GM23338 (cell line): ENCODE data around the gene NEK6. TPM values are rescaled to one million over a fixed set of nuclear protein-coding genes. Genes with fewer than 3 reads are reported as not detected.

ENCODE experiments used
- ATAC-seq: fragments of 200-7000 bp; cut with Tn5 transposase; 3 replicates; pipeline ENCODE4 v1.9.1; 2020
- DNase-seq: peaks from one replicate; pipeline ENCODE4 v3.0.0-alpha.2; 2015; ENCODE audit warnings: low spot score
- H2AFZ ChIP-seq: fragments of 200-600 bp; sonication (generic); 2 replicates; pipeline ENCODE4 v1.8.0; 2016; ENCODE audit warnings: antibody characterized with exemption, mild to moderate bottlenecking, moderate library complexity
- H3F3A ChIP-seq: fragments of 200-600 bp; sonication (generic); replicated peaks from 2 replicates; pipeline ENCODE4 v1.8.0; 2017; ENCODE audit warnings: antibody characterized with exemption, mixed run types, low read depth
- H3K27ac ChIP-seq: fragments of 200-600 bp; sonication (generic); 2 replicates; pipeline ENCODE4 v1.6.1; 2016; ENCODE audit warnings: low read depth
- H3K27me3 ChIP-seq: fragments of 200-600 bp; sonication (generic); 2 replicates; pipeline ENCODE4 v1.8.0; 2016; ENCODE audit warnings: mild to moderate bottlenecking, mixed run types, moderate library complexity; ENCODE audit not compliant: insufficient read depth
- H3K36me3 ChIP-seq: fragments of 200-600 bp; sonication (generic); 2 replicates; pipeline ENCODE4 v1.8.0; 2016; ENCODE audit warnings: mild to moderate bottlenecking; ENCODE audit not compliant: insufficient read depth
- H3K4me1 ChIP-seq: fragments of 200-600 bp; sonication (generic); 2 replicates; pipeline ENCODE4 v1.8.0; 2016; ENCODE audit warnings: mild to moderate bottlenecking, moderate library complexity; ENCODE audit not compliant: insufficient read depth
- H3K4me2 ChIP-seq: fragments of 200-600 bp; sonication (generic); 2 replicates; pipeline ENCODE4 v1.7.1; 2017; ENCODE audit warnings: mixed run types
- H3K4me3 ChIP-seq: fragments of 200-600 bp; sonication (generic); 2 replicates; pipeline ENCODE4 v1.6.1; 2016; ENCODE audit warnings: mixed run types
- H3K79me2 ChIP-seq: fragments of 200-600 bp; sonication (generic); replicated peaks from 2 replicates; pipeline ENCODE4 v1.8.0; 2017; ENCODE audit warnings: mild to moderate bottlenecking; ENCODE audit not compliant: insufficient read depth
- H3K9me2 ChIP-seq: fragments of 200-600 bp; sonication (generic); 2 replicates; pipeline ENCODE4 v1.8.0; 2017; ENCODE audit not compliant: insufficient read depth
- H4K20me1 ChIP-seq: fragments of 200-600 bp; sonication (generic); replicated peaks from 2 replicates; pipeline ENCODE4 v1.8.0; 2017; ENCODE audit warnings: mild to moderate bottlenecking; ENCODE audit not compliant: insufficient read depth
- H3K27ac Mint-ChIP-seq: 2 replicates; pipeline ENCODE4 v1.8.0; 2020; ENCODE audit warnings: inconsistent platforms, mild to moderate bottlenecking, moderate library complexity, mixed read lengths
- H3K27me3 Mint-ChIP-seq: 3 replicates; pipeline ENCODE4 v1.8.0; 2022; ENCODE audit warnings: low read depth, mild to moderate bottlenecking, moderate library complexity, mixed read lengths, inconsistent platforms; ENCODE audit not compliant: insufficient read depth, poor library complexity
- H3K36me3 Mint-ChIP-seq: 3 replicates; pipeline ENCODE4 v1.8.0; 2021; ENCODE audit warnings: low read depth, mild to moderate bottlenecking, inconsistent platforms, moderate library complexity, mixed read lengths
- H3K4me1 Mint-ChIP-seq: 3 replicates; pipeline ENCODE4 v1.8.0; 2020; ENCODE audit warnings: mild to moderate bottlenecking, inconsistent platforms, mixed read lengths
- H3K4me3 Mint-ChIP-seq: 3 replicates; pipeline ENCODE4 v1.8.0; 2021; ENCODE audit warnings: moderate library complexity, mild to moderate bottlenecking, inconsistent platforms, mixed read lengths
- H3K9me3 Mint-ChIP-seq: 3 replicates; pipeline ENCODE4 v1.8.0; 2020; ENCODE audit warnings: moderate library complexity, mild to moderate bottlenecking, inconsistent platforms, mixed read lengths
- CREB1 ChIP-seq: fragments of 250-450 bp; sonication (Bioruptor Pico); IDR thresholded peaks from 2 replicates; pipeline ENCODE4 v1.5.0; 2020; ENCODE audit warnings: low read depth, mild to moderate bottlenecking, moderate library complexity
- EZH2 ChIP-seq: fragments of 200-600 bp; sonication (generic); IDR thresholded peaks from one replicate; pipeline ENCODE4 v1.8.0; 2017; ENCODE audit warnings: antibody characterized with exemption, mild to moderate bottlenecking, low read depth; ENCODE audit not compliant: unreplicated experiment
- EZH2phosphoT487 ChIP-seq: fragments of 200-600 bp; sonication (generic); IDR thresholded peaks from one replicate; pipeline ENCODE4 v1.8.1; 2018; ENCODE audit warnings: antibody characterized with exemption; ENCODE audit not compliant: unreplicated experiment
- JUNB ChIP-seq: IDR thresholded peaks from one replicate; pipeline ENCODE4 v1.6.1; 2016; ENCODE audit warnings: antibody characterized with exemption; ENCODE audit not compliant: unreplicated experiment
- NANOG ChIP-seq: IDR thresholded peaks from 2 replicates; pipeline ENCODE4 v1.6.1; 2016; ENCODE audit warnings: antibody characterized with exemption, borderline replicate concordance
- POLR2AphosphoS5 ChIP-seq: IDR thresholded peaks from 2 replicates; pipeline ENCODE4 v1.6.1; 2016; ENCODE audit warnings: antibody characterized with exemption, low read depth
- STAT1 ChIP-seq: IDR thresholded peaks from one replicate; pipeline ENCODE4 v1.6.1; 2016; ENCODE audit warnings: antibody characterized with exemption; ENCODE audit not compliant: unreplicated experiment
- ZNF114 ChIP-seq: fragments of 250-450 bp; sonication (Bioruptor Pico); IDR thresholded peaks from 2 replicates; pipeline ENCODE4 v1.5.0; 2020; ENCODE audit warnings: mild to moderate bottlenecking, moderate library complexity
- ZNF331 ChIP-seq: fragments of 250-450 bp; sonication (Bioruptor Pico); IDR thresholded peaks from 2 replicates; pipeline ENCODE4 v1.5.0; 2020; ENCODE audit warnings: low read depth, mild to moderate bottlenecking, moderate library complexity
- polyA plus RNA-seq: library from polyadenylated mRNA; unstranded; fragments of >200 nt; fragmentation: Nextera tagmentation; extraction: Ambion mirVana; gene quantifications from 2 replicates; pipeline ENCODE4 v1.2.1, GENCODE V29; 2016
- total RNA-seq: library from RNA; depleted of rRNA; stranded (reverse); fragments of >200 nt; shearing (Covaris generic); gene quantifications from 2 replicates; pipeline ENCODE4 v1.2.3, GENCODE V29; 2014
- TF ChIP-seq, protein P1 (sequence below): IDR thresholded peaks from 2 replicates; pipeline ENCODE4 v1.6.1; 2016; ENCODE audit warnings: antibody characterized with exemption
- TF ChIP-seq, protein P2 (sequence below), 2 experiments: fragments of 200-600 bp in 1 of 2; sonication (generic) in 1 of 2; conservative IDR thresholded peaks; 2 replicates each; pipeline versions ENCODE4 v1.5.1 to v1.6.1; 2016 to 2017; ENCODE audit warnings: antibody characterized with exemption in 2 of 2, low read depth in 2 of 2, mild to moderate bottlenecking in 2 of 2, moderate library complexity in 1 of 2
- TF ChIP-seq, protein P3 (sequence below): fragments of 250-450 bp; sonication (Bioruptor Pico); IDR thresholded peaks from 2 replicates; pipeline ENCODE4 v1.5.0; 2020; ENCODE audit warnings: mild to moderate bottlenecking, moderate library complexity
- TF ChIP-seq, protein P4 (sequence below): IDR thresholded peaks from one replicate; pipeline ENCODE4 v1.6.1; 2018; ENCODE audit warnings: antibody characterized with exemption; ENCODE audit not compliant: unreplicated experiment

Gene NEK6
- total and polyA plus RNA-seq, 2 experiments from 2014 or later = 8.1 to 11.2 TPM

DNA sequence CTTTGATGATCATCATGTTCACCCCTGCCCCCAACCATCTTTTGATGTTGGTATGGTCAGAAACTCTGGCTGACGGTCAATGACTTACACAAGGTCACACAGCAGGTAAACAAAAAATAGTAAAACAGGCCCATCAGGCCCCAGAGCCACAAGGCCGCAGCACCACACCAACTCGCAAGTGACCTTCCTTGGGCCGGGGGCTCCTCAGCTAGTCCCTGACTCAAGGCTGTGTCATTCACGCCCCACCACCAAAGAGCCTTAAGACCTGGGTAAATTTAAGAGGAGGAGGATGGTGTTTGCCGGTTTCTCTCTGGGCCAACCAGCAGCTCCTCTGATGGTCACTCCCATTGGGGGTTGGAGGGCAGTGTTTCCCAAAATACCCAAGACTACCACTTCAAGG is 101.7 kb downstream of the NEK6 start:
- H3K27ac ChIP-seq = no peak overlapping the region
- no peaks in the 10 kb centered on the region for H3K9me3 Mint-ChIP-seq
- H2AFZ ChIP-seq = no peak overlapping the region
- no peak overlapping the region for H3K27ac Mint-ChIP-seq
- no peaks in the 10 kb centered on the region for H3K9me2 ChIP-seq
- no peaks in the 10 kb centered on the region for H3F3A ChIP-seq
- H3K4me3 Mint-ChIP-seq = no peak overlapping the region
- DNase-seq (no peak), ATAC-seq (no peak)
- no peak overlapping the region for H3K4me2 ChIP-seq
- peaks cover 13% of the 10 kb centered on the region for H3K27me3 Mint-ChIP-seq
- no peaks in the 10 kb centered on the region for H3K27me3 ChIP-seq
- peaks cover 18% of the 10 kb centered on the region for H3K4me1 Mint-ChIP-seq
- TF ChIP-seq CREB1 (CRISPR knock-in tag) (no peak), JUNB (no peak), EZH2 (no peak), POLR2AphosphoS5 (no peak), ZNF114 (CRISPR knock-in tag) (no peak), NANOG (no peak), ZNF331 (CRISPR knock-in tag) (no peak), EZH2phosphoT487 (no peak), STAT1 (no peak)
- TF ChIP-seq, protein P1, sequence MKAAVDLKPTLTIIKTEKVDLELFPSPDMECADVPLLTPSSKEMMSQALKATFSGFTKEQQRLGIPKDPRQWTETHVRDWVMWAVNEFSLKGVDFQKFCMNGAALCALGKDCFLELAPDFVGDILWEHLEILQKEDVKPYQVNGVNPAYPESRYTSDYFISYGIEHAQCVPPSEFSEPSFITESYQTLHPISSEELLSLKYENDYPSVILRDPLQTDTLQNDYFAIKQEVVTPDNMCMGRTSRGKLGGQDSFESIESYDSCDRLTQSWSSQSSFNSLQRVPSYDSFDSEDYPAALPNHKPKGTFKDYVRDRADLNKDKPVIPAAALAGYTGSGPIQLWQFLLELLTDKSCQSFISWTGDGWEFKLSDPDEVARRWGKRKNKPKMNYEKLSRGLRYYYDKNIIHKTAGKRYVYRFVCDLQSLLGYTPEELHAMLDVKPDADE = no peak
- TF ChIP-seq, protein P2, sequence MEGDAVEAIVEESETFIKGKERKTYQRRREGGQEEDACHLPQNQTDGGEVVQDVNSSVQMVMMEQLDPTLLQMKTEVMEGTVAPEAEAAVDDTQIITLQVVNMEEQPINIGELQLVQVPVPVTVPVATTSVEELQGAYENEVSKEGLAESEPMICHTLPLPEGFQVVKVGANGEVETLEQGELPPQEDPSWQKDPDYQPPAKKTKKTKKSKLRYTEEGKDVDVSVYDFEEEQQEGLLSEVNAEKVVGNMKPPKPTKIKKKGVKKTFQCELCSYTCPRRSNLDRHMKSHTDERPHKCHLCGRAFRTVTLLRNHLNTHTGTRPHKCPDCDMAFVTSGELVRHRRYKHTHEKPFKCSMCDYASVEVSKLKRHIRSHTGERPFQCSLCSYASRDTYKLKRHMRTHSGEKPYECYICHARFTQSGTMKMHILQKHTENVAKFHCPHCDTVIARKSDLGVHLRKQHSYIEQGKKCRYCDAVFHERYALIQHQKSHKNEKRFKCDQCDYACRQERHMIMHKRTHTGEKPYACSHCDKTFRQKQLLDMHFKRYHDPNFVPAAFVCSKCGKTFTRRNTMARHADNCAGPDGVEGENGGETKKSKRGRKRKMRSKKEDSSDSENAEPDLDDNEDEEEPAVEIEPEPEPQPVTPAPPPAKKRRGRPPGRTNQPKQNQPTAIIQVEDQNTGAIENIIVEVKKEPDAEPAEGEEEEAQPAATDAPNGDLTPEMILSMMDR (conservative IDR thresholded peaks at IDR 0.05; ENCODE audit: low read depth in 2 of 2) = no peak
- TF ChIP-seq, protein P3, sequence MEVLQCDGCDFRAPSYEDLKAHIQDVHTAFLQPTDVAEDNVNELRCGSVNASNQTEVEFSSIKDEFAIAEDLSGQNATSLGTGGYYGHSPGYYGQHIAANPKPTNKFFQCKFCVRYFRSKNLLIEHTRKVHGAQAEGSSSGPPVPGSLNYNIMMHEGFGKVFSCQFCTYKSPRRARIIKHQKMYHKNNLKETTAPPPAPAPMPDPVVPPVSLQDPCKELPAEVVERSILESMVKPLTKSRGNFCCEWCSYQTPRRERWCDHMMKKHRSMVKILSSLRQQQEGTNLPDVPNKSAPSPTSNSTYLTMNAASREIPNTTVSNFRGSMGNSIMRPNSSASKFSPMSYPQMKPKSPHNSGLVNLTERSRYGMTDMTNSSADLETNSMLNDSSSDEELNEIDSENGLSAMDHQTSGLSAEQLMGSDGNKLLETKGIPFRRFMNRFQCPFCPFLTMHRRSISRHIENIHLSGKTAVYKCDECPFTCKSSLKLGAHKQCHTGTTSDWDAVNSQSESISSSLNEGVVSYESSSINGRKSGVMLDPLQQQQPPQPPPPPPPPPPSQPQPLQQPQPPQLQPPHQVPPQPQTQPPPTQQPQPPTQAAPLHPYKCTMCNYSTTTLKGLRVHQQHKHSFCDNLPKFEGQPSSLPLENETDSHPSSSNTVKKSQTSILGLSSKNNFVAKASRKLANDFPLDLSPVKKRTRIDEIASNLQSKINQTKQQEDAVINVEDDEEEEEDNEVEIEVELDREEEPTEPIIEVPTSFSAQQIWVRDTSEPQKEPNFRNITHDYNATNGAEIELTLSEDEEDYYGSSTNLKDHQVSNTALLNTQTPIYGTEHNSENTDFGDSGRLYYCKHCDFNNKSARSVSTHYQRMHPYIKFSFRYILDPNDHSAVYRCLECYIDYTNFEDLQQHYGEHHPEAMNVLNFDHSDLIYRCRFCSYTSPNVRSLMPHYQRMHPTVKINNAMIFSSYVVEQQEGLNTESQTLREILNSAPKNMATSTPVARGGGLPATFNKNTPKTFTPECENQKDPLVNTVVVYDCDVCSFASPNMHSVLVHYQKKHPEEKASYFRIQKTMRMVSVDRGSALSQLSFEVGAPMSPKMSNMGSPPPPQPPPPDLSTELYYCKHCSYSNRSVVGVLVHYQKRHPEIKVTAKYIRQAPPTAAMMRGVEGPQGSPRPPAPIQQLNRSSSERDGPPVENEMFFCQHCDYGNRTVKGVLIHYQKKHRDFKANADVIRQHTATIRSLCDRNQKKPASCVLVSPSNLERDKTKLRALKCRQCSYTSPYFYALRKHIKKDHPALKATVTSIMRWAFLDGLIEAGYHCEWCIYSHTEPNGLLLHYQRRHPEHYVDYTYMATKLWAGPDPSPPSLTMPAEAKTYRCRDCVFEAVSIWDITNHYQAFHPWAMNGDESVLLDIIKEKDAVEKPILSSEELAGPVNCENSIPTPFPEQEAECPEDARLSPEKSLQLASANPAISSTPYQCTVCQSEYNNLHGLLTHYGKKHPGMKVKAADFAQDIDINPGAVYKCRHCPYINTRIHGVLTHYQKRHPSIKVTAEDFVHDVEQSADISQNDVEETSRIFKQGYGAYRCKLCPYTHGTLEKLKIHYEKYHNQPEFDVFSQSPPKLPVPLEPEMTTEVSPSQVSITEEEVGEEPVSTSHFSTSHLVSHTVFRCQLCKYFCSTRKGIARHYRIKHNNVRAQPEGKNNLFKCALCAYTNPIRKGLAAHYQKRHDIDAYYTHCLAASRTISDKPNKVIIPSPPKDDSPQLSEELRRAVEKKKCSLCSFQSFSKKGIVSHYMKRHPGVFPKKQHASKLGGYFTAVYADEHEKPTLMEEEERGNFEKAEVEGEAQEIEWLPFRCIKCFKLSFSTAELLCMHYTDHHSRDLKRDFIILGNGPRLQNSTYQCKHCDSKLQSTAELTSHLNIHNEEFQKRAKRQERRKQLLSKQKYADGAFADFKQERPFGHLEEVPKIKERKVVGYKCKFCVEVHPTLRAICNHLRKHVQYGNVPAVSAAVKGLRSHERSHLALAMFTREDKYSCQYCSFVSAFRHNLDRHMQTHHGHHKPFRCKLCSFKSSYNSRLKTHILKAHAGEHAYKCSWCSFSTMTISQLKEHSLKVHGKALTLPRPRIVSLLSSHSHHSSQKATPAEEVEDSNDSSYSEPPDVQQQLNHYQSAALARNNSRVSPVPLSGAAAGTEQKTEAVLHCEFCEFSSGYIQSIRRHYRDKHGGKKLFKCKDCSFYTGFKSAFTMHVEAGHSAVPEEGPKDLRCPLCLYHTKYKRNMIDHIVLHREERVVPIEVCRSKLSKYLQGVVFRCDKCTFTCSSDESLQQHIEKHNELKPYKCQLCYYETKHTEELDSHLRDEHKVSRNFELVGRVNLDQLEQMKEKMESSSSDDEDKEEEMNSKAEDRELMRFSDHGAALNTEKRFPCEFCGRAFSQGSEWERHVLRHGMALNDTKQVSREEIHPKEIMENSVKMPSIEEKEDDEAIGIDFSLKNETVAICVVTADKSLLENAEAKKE (CRISPR knock-in tag) = no peak
- TF ChIP-seq, protein P4, sequence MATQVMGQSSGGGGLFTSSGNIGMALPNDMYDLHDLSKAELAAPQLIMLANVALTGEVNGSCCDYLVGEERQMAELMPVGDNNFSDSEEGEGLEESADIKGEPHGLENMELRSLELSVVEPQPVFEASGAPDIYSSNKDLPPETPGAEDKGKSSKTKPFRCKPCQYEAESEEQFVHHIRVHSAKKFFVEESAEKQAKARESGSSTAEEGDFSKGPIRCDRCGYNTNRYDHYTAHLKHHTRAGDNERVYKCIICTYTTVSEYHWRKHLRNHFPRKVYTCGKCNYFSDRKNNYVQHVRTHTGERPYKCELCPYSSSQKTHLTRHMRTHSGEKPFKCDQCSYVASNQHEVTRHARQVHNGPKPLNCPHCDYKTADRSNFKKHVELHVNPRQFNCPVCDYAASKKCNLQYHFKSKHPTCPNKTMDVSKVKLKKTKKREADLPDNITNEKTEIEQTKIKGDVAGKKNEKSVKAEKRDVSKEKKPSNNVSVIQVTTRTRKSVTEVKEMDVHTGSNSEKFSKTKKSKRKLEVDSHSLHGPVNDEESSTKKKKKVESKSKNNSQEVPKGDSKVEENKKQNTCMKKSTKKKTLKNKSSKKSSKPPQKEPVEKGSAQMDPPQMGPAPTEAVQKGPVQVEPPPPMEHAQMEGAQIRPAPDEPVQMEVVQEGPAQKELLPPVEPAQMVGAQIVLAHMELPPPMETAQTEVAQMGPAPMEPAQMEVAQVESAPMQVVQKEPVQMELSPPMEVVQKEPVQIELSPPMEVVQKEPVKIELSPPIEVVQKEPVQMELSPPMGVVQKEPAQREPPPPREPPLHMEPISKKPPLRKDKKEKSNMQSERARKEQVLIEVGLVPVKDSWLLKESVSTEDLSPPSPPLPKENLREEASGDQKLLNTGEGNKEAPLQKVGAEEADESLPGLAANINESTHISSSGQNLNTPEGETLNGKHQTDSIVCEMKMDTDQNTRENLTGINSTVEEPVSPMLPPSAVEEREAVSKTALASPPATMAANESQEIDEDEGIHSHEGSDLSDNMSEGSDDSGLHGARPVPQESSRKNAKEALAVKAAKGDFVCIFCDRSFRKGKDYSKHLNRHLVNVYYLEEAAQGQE = no peak
- no peaks in the 10 kb centered on the region for H3K4me1 ChIP-seq
- no peak overlapping the region for H3K4me3 ChIP-seq
- peaks cover 41% of the 10 kb centered on the region for H4K20me1 ChIP-seq
- no peaks in the 10 kb centered on the region for H3K36me3 ChIP-seq
- H3K79me2 ChIP-seq = peaks cover 79% of the 10 kb centered on the region
- peaks cover 17% of the 10 kb centered on the region; the same call in 1 of the 3 replicates for H3K36me3 Mint-ChIP-seq
